ENCODE measurements around the gene NME3. TPM values are rescaled to one million over a fixed set of nuclear protein-coding genes. Genes with fewer than 3 reads are reported as not detected.
A peak's percentile ranks its signal among the peaks of the same experiment; 100 is the strongest.

Gene NME3
- total and polyA plus RNA-seq, 9 of the 15 experiments (the other 6 are each of a cell fraction or from before 2014, with no cell fraction given), result 0.68 to 76.3 (median 11.5) TPM

DNA sequence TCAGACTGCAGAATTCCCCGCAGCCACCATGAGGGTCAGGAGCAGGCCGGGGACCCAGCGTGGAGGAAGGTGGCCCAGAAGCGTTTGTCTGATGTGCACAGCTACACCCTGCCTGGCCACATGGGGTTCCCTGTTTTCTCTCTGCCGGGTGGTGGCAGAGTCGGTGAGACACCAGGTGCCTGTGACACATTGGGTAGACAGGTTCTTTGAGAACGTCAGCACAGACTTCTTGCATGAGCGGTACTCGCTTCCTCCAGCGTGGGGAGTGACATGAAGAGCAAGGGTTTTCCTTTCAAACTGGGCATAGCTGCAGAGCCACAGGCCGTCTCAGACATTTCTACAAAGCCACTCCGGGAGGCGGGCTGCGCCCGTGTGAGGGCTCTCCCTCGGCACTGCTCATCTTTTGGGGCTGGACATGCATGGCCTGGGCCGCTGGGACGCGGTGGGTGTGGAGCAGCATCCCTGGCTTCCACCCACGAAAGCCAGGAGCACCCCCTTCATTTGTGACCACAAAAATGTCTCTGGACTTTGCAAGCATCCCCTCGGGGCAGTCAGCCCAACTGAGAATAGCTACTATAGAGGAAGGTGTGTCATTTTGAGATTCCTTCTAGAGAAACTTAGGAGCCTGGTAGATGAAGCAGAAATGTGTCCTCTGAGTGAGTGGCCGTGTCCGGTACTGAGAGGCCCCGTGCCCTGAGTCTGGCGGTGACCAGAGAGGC is 26.0 kb downstream of the NME3 start:
- Histone ChIP-seq H3K79me2 (ENCODE audit: control insufficient read depth, insufficient read depth, low read length) (no peaks in the 10 kb centered on the region), H3K27me3 (ENCODE audit: control insufficient read depth in 2 of 2, insufficient read depth in 2 of 2, low read length in 2 of 2) (no peaks in the 10 kb centered on the region; a peak in 1 of 5 replicates), H3K9me3 (replicated peaks; ENCODE audit: control insufficient read depth, insufficient read depth, low read depth, low read length) (no peaks in the 10 kb centered on the region), H3K4me2 (ENCODE audit: insufficient read depth, low read length) (no peak overlapping the region), H3K27ac (ENCODE audit: extremely low read depth, low read depth, low read length) (no peak overlapping the region), H3K9ac (ENCODE audit: insufficient read depth in 1 of 2, low read depth in 2 of 2, low read length in 2 of 2) (no peak overlapping the region; a peak in 1 of 4 replicates), H2AFZ (ENCODE audit: low read depth, low read length) (no peak overlapping the region), H4K20me1 (replicated peaks; ENCODE audit: control insufficient read depth, insufficient read depth, low read length) (no peaks in the 10 kb centered on the region), H3K4me3 (no peak overlapping the region), H3K4me1 (replicated peaks in 1 of 2; ENCODE audit: control insufficient read depth in 2 of 2, insufficient read depth in 2 of 2, low read length in 2 of 2) (peaks cover 0 to 30% of the 10 kb centered on the region in 2 experiments; a peak in 2 of 5 replicates), H3K9me1 (ENCODE audit: control insufficient read depth, insufficient read depth, low read length) (peaks cover 3% of the 10 kb centered on the region), H3K36me3 (ENCODE audit: control insufficient read depth, insufficient read depth, low read length) (peaks cover 42% of the 10 kb centered on the region; the same call in 1 of the 3 replicates)
- ATAC-seq (no peak), FAIRE-seq (no peak), DNase-seq (ENCODE audit: extremely low read depth in 1 of 4, low spot score in 3 of 4) (no peak)
- TSS peak; percentile 35 for BruUV-seq (replicated peaks)
- POLR2A ChIA-PET, result interaction anchor here (0.6 to 1.2 kb wide), 2 partner anchors 24 to 161 kb away, joined by 3 to 4 read pairs; no protein-coding TSS in a partner anchor
- in situ Hi-C loops (cut with MboI), result no loop called here
- WGBS (ENCODE audit: insufficient coverage, low coverage, missing lambda C conversion rate), result 86% methylated on average over 20 of the region's 25 CpGs
- intact Hi-C loops (cut with micrococcal nuclease), result no loop called here
- CTCF ChIA-PET (ENCODE audit: low intra/inter-chr PET ratio), result no interaction called here
- no peak for TF ChIP-seq RHOXF2B (CRISPR knock-in tag; conservative IDR thresholded peaks at IDR 0.05)
- TF ChIP-seq ZNF445 (CRISPR knock-in tag; IDR thresholded peaks at IDR 0.05; ENCODE audit: low read depth), result no peak
- TF ChIP-seq BCL6 (CRISPR knock-in tag; IDR thresholded peaks at IDR 0.05), result no peak
- TF ChIP-seq ZSCAN29 (IDR thresholded peaks at IDR 0.05), result no peak
- TF ChIP-seq E2F4 (CRISPR knock-in tag; IDR thresholded peaks at IDR 0.05; ENCODE audit: low read depth), result no peak
